Esophagus muscularis mucosa (tissue), 4 donors: ENCODE data around the gene TOM1. TPM values are rescaled to one million over a fixed set of nuclear protein-coding genes. Genes with fewer than 3 reads are reported as not detected.

Experiments used
- small RNA-seq, 3 donors: library from RNA; depleted of rRNA; stranded (forward); fragments of <200 nt; gene quantifications; one replicate each; pipeline ENCODE3, GENCODE V24; 2016
- total RNA-seq, 4 donors: library from RNA; depleted of rRNA; stranded (reverse); fragments of >200 nt; gene quantifications; one replicate each; pipeline versions ENCODE4 v1.1.0 to v1.2.1, GENCODE V29; 2016

Gene TOM1
- total RNA-seq, 4 donors from 2014 or later = 22.8 to 44.6 (median 35.8) TPM

Small RNAs within 50 kb of the gene (small RNA-seq; reads per million reads assigned to genes)
- gene MIR3909 = 0.19 to 0.83 (median 0.68) reads per million in 3 donors
- gene MIR6069 = 0 reads per million in 3 donors

Other genes starting within 250 kb of the TOM1 start
- not detected for gene ISX, start 233.7 kb upstream of the TOM1 start, total RNA-seq
- gene HMGXB4, start 42.4 kb upstream of the TOM1 start, total RNA-seq = 10 to 100 TPM; 12.4 to 19.9 (median 17.0) TPM
- 100 to 1,000 TPM in 1 of 4 donors, 10 to 100 TPM in 2, 1 to 10 TPM in 1; 8.7 to 603 (median 13.0) TPM for gene HMOX1, start 81.2 kb downstream of the TOM1 start, total RNA-seq
- gene MCM5, start 100.2 kb downstream of the TOM1 start, total RNA-seq = 10 to 100 TPM in 3 of 4 donors, 1 to 10 TPM in 1; 9.1 to 22.2 (median 16.4) TPM
- 10 to 100 TPM; 18.4 to 53.6 (median 31.7) TPM for gene RASD2, start 240.9 kb downstream of the TOM1 start, total RNA-seq